Ovary (tissue), 3 donors: Measurements from ENCODE around the gene NNMT.

Source experiments
- EP300 ChIP-seq: sonication (generic); formaldehyde crosslinking; IDR thresholded peaks from one replicate; pipeline ENCODE4 v1.6.1; 2017; ENCODE audit warnings: antibody characterized with exemption
- POLR2A ChIP-seq: fragments of 450-650 bp; IDR thresholded peaks from one replicate; pipeline ENCODE4 v1.6.1; 2017; ENCODE audit warnings: antibody characterized with exemption, mild to moderate bottlenecking, moderate library complexity
- TF ChIP-seq, protein P1 (sequence below), 3 donors: fragments of 450-650 bp in 2 of 3; fragments of 200-600 bp in 1 of 3; IDR thresholded peaks; one replicate each; pipeline versions ENCODE4 v1.5.1 to v1.8.0; 2016 to 2022; ENCODE audit warnings: antibody characterized with exemption in 3 of 3, mild to moderate bottlenecking in 1 of 3
- donor health status: DM: no; HTN: no; CAD: no.

DNA sequence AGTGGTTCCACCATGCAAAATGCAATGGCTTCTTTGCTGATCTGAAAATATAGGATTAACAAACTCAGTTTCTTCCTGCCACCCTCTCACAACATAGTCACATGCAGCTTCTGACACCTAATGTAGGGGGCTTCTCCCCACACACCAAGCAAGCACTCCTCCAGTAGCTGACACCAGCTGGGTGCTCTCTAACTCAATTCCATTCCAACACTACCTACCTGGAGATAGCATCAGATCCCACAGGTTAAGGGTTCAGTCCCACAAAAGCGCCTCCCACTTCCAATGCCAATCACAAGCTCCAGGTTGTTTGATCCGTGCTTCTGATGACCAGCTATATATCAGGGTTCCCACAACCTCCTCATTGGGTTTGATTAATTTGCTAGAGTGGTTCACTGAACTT is 31.8 kb upstream of the NNMT start:
- TF ChIP-seq POLR2A (no peak), EP300 (no peak)
- TF ChIP-seq, protein P1, sequence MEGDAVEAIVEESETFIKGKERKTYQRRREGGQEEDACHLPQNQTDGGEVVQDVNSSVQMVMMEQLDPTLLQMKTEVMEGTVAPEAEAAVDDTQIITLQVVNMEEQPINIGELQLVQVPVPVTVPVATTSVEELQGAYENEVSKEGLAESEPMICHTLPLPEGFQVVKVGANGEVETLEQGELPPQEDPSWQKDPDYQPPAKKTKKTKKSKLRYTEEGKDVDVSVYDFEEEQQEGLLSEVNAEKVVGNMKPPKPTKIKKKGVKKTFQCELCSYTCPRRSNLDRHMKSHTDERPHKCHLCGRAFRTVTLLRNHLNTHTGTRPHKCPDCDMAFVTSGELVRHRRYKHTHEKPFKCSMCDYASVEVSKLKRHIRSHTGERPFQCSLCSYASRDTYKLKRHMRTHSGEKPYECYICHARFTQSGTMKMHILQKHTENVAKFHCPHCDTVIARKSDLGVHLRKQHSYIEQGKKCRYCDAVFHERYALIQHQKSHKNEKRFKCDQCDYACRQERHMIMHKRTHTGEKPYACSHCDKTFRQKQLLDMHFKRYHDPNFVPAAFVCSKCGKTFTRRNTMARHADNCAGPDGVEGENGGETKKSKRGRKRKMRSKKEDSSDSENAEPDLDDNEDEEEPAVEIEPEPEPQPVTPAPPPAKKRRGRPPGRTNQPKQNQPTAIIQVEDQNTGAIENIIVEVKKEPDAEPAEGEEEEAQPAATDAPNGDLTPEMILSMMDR (IDR thresholded peaks at IDR 0.05): no peak
